Lung (tissue), 12 donors: ENCODE measurements around the gene ARL4A. TPM values are rescaled to one million over a fixed set of nuclear protein-coding genes. Genes with fewer than 3 reads are reported as not detected.
A peak's percentile ranks its signal among the peaks of the same experiment; 100 is the strongest.

Experiments used
- ATAC-seq: fragments of 200-7000 bp; cut with Tn5 transposase; one replicate; pipeline ENCODE4 v1.9.1; 2020; ENCODE audit warnings: moderate number of reproducible peaks; ENCODE audit not compliant: insufficient read depth, low FRiP score
- DNase-seq, 3 donors: peaks; one replicate each; pipeline ENCODE4 v3.0.0-alpha.2; 2013 to 2017
- H3K27ac ChIP-seq, 2 donors: one replicate each; pipeline ENCODE4 v1.5.1; 2013; ENCODE audit warnings: mild to moderate bottlenecking in 2 of 2, moderate library complexity in 2 of 2, control low read depth in 1 of 2, inconsistent platforms in 1 of 2, low read depth in 1 of 2, low read length in 1 of 2
- H3K27me3 ChIP-seq, 3 donors: one replicate each; pipeline ENCODE4 v1.5.1; 2013; ENCODE audit warnings: low read length in 2 of 3; ENCODE audit not compliant: control insufficient read depth in 3 of 3, insufficient read depth in 3 of 3
- H3K36me3 ChIP-seq, 4 donors: one replicate each; pipeline ENCODE4 v1.5.1; 2013; ENCODE audit warnings: low read length in 4 of 4, mild to moderate bottlenecking in 1 of 4, moderate library complexity in 1 of 4; ENCODE audit not compliant: control insufficient read depth in 4 of 4, insufficient read depth in 4 of 4
- H3K4me1 ChIP-seq, 5 donors: one replicate each; pipeline ENCODE4 v1.5.1; 2013; ENCODE audit warnings: low read length in 5 of 5, mild to moderate bottlenecking in 2 of 5, moderate library complexity in 1 of 5; ENCODE audit not compliant: control insufficient read depth in 5 of 5, insufficient read depth in 5 of 5
- H3K4me3 ChIP-seq: one replicate; pipeline ENCODE4 v1.5.1; 2013; ENCODE audit warnings: mild to moderate bottlenecking, control low read depth, moderate library complexity
- H3K9ac ChIP-seq, 2 donors: one replicate each; pipeline ENCODE4 v1.5.1; 2013; ENCODE audit warnings: low read length in 2 of 2, control low read depth in 1 of 2; ENCODE audit not compliant: insufficient read depth in 1 of 2
- H3K9me3 ChIP-seq, 4 donors: one replicate each; pipeline ENCODE4 v1.5.1; 2013; ENCODE audit warnings: low read length in 3 of 4, mild to moderate bottlenecking in 1 of 4, moderate library complexity in 1 of 4; ENCODE audit not compliant: control insufficient read depth in 4 of 4, insufficient read depth in 3 of 4
- WGBS, 2 donors: extraction: QIAGEN DNeasy Blood & Tissue Kit; methylation state at CpG; one replicate each; pipeline ENCODE4 v1.1.7; 2013; 5-methylcytosine and 5-hydroxymethylcytosine counted together
- polyA plus RNA-seq, 2 donors: library from polyadenylated mRNA; stranded (reverse); fragments of 200-250 nt; gene quantifications; one replicate each; pipeline ENCODE4 v1.2.1, GENCODE V29; 2013
- total RNA-seq, 2 donors: library from RNA; depleted of rRNA in 1 of 2; stranded (reverse); fragments of >200 nt in 1 of 2; gene quantifications; one replicate each; pipeline ENCODE4 v1.2.1, GENCODE V29; 2014 to 2021
- TF ChIP-seq, protein P1 (sequence below): IDR thresholded peaks from 2 replicates; pipeline ENCODE4 v1.5.1; 2012; ENCODE audit warnings: mild to moderate bottlenecking; ENCODE audit errors: control extremely low read depth, extremely low read depth
- donor health status: control.
- donor health status: control.
- donor health status: Bipolar disorder and iron deficiency.
- donor health status: healthy.
- donor health status: DM: yes; HTN: yes; CAD: no.

Gene ARL4A
- total and polyA plus RNA-seq, 4 donors = 21.4 to 34.8 (median 33.0) TPM

DNA sequence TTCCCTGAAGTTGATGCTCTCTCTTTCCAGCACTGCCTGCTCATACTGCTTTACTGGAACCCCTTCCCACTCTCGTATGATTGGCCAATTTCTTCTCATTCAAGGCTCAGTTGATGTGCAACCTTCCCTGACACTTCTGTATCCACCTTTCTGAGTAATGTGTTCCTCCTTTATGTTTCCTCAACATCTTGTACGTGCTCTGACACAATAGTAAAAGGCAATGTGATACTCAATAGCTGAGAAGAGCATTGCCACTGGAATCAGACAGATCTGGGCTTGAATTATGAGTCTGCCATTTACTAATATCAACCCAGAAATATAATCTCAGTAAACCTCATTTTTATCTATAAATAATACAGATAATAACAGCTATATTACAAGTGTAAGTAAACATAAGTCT is 34.7 kb downstream of the ARL4A start:
- no peak overlapping the region for H3K4me3 ChIP-seq
- WGBS, 2 donors = 50 to 65% methylated on average over 2 of the region's 2 CpGs
- TF ChIP-seq, protein P1, sequence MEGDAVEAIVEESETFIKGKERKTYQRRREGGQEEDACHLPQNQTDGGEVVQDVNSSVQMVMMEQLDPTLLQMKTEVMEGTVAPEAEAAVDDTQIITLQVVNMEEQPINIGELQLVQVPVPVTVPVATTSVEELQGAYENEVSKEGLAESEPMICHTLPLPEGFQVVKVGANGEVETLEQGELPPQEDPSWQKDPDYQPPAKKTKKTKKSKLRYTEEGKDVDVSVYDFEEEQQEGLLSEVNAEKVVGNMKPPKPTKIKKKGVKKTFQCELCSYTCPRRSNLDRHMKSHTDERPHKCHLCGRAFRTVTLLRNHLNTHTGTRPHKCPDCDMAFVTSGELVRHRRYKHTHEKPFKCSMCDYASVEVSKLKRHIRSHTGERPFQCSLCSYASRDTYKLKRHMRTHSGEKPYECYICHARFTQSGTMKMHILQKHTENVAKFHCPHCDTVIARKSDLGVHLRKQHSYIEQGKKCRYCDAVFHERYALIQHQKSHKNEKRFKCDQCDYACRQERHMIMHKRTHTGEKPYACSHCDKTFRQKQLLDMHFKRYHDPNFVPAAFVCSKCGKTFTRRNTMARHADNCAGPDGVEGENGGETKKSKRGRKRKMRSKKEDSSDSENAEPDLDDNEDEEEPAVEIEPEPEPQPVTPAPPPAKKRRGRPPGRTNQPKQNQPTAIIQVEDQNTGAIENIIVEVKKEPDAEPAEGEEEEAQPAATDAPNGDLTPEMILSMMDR = no peak
- no peak overlapping the region for H3K27ac ChIP-seq
- H3K4me1 ChIP-seq = peaks cover 0 to 19% (median 9%) of the 10 kb centered on the region in 5 donors
- H3K9me3 ChIP-seq = no peaks in the 10 kb centered on the region
- ATAC-seq = no peak
- DNase-seq = no peak
- H3K27me3 ChIP-seq = no peaks in the 10 kb centered on the region
- H3K9ac ChIP-seq = no peak overlapping the region
- H3K36me3 ChIP-seq = no peaks in the 10 kb centered on the region

DNA sequence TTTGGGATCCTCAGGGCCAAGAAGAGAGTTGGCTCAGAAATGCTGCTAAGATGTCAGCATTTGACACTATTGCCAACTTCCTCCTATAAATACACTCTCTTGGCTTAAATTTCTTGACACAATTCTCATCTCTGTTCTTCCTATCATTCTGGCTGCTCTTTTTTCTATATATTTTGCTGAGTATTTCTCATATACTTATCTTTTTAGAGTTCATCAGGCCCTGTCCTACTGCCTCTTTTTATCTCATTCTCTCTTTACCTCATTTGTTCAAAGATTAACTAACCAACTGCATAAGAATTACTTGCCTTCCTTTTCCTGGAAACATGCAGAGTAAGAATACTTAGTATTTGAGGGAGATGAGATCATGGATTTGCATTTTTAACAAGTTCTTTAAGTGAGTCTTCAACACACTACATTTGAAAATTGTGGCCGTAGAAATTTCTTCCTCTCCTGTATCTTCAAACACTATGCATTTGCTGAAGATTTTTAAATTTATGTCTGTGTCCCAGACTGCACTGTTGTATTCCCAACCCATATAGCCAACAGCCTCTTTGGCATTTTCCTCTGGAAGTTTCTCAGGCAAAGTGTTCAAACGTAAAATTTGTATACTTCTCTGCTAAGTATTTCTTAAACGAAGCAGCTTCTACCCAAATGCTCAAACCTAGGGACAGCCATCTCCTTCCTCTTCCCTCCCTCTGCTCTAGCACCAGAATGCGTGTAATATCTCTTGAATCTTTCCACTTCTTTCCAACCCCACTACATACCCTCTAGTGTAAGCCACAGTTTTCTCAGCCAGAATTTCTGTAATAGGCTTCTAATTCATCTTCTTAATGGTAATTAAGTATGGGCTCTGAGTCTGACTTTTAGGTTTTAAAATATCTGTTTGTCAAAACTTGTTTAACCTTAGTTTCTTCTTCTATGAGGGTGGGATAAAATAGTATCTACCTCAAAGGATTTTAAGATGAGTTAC is 35.5 kb downstream of the ARL4A start:
- peaks cover 0 to 25% (median 9%) of the 10 kb centered on the region in 5 donors for H3K4me1 ChIP-seq
- ATAC-seq (no peak), DNase-seq (no peak)
- H3K27ac ChIP-seq = no peak overlapping the region
- H3K36me3 ChIP-seq = no peaks in the 10 kb centered on the region
- no peaks in the 10 kb centered on the region for H3K9me3 ChIP-seq
- TF ChIP-seq, protein P1 = no peak
- 70 to 80% methylated on average over 4 of the region's 4 CpGs for WGBS, 2 donors
- H3K27me3 ChIP-seq = no peaks in the 10 kb centered on the region
- H3K4me3 ChIP-seq = no peak overlapping the region
- no peak overlapping the region for H3K9ac ChIP-seq

DNA sequence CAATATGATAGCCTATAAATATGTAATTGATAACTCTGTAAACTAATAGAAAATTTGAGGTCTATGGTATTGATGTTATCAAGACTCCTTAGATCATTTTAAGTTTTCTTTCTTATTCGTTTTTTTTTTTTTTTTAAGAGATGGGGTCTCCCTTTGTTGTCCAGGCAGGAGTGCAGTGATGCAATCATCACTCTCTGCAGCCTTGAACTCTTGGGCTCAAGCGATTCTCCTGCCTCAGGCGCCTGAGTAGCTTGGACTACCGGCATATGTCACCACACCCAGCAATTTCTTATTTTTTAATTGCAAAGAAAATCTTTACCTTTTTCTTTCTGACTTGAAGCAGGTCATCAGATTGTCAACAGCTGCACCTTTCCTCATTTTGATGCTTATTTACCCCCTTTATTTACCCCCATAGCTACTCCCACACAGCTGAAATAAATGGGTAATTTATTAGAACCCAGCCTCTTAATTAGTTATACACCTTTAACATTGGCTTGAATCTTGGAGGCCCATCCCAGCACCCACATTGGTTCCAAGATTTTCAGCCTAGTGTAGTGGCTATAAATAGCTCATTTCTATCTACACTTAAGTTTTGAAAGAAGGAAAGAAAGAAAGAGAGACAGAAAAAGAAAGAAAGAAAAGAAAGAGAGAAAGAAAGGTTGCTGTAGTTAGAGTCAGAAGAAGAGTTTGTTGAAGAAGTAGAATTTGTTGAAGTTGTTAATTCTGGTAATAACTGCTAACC is 38.3 kb downstream of the ARL4A start:
- no peaks in the 10 kb centered on the region for H3K36me3 ChIP-seq
- no peaks in the 10 kb centered on the region for H3K9me3 ChIP-seq
- WGBS, 2 donors = 92 to 95% methylated on average over 4 of the region's 4 CpGs
- TF ChIP-seq, protein P1 = no peak
- peaks cover 0 to 20% (median 2%) of the 10 kb centered on the region in 5 donors for H3K4me1 ChIP-seq
- H3K27me3 ChIP-seq = no peaks in the 10 kb centered on the region
- ATAC-seq (no peak), DNase-seq (no peak)
- H3K27ac ChIP-seq = peak overlapping the region in 1 of 2 donors; percentile 72
- no peak overlapping the region for H3K9ac ChIP-seq
- H3K4me3 ChIP-seq = no peak overlapping the region
